GM18870 (cell line): Measurements from ENCODE around the gene SEZ6L.

Experiments used
- ATAC-seq: cut with Tn5 transposase; IDR thresholded peaks from one replicate; pipeline ENCODE4 v1.9.1; 2021; ENCODE audit warnings: moderate library complexity; ENCODE audit not compliant: unreplicated experiment

The SEZ6L gene

DNA sequence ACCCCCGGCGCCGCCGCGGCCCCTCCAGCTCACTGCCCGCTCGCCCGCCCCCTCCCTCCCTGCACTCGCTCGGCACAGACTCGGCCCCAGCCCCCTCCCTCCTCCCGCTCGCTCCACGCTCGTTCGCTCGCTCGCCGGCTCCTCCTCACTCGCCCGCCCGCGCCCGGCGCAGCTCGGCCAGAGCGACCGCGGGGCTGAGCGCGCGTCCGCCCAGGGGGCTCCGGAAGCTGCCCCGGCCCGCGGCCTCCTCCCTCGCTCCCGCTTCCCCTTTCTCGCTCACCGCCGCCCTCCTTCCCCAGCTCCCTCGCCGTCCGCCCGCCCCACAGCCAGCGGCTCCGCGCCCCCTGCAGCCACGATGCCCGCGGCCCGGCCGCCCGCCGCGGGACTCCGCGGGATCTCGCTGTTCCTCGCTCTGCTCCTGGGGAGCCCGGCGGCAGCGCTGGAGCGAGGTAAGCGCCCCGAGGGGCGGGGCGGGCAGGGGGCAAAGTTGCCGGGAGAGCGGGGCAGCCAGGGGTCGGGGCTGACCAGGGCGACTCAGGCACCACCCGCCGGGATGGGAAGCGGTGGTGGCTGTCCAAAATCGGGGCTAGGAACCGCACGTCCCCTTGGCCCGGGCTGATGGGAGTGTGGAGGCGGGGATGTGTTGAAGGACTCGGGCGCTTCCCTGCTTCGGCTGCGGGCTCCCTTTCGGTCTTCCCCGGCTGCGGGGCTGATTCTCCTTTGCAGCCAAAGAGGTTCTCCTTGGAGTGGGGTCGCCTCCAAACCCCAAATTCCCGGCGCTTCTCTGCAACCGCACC lies at the start of gene SEZ6L:
Gene SEZ6L, plus strand, starts transcription at position 148 of the 797 bp plus-strand sequence. Its CDS starts 208 bp downstream, at position 356.
- ATAC-seq = no peak

- no peak for ATAC-seq
Observed at GRCh38 chr22:26122920-26123468, 46.3 kb upstream of the SEZ6L start.

GRCh38 chr22:26124991-26125725 lies 44.1 kb upstream of the SEZ6L start:
- no peak for ATAC-seq

DNA sequence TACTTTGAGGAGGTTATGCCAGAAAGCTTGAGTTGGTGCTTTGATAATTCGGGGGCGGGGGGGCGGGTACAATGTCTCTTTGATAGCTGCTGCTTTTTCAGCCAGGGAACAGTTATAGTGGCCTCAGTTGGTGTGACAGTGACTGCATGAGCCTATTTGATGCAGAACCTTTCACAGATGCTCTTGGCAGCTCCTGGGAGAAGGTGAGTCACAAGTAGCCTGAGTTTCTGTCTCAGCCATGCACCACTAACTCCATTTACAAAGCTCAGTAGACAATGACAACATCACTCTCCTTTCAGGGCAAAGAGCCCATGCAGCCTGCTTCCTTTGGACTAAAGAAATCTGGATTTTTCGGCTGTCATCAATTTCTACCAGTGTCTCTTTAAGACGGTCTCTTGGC lies 42.1 kb upstream of the SEZ6L start:
- no peak for ATAC-seq

DNA sequence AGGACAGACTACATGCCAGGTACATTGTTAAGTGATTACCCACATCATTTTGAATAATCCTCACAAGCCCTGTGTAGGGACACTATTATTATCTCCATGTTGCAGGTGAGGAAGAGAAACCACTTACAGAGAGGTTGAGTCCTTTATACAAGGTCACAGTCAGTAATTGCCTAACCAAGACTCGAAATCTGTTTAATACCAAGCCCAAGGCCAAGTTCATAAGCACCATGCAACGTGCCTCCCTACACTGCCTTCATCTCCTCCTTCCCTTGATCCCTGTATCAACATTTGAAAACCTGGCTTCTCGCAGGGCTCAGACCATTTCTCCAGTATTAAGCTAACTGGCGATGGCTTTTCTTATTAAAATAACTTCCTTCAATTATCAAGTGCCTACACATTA lies 41.7 kb upstream of the SEZ6L start:
- ATAC-seq = no peak

DNA sequence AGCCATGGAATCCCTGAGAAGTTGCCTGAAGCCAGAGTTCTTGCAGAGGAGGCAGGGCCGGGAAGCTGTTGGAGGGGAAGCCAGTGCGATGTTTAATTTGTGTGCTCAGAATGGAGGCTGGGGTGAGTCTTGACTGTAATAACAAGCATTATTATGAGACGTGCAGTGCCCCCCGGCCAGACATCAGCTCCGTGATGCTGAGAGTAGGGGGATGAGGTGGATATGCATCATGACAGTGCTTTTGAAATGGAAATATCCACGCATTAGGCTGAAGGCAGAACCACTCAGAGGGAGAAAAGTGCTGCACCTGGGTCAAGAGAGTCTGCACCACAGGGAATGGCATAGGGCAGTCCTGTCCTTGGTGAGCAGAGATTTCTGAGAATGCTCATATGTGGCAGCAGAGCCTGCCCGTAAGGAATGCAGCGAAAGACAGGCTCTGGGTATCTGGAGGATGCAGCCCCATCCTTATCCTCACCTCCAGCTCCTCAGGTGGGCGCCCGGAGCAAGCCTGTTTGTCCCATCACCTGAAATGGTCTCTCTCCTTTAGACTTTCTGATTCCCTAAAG lies 37.6 kb upstream of the SEZ6L start:
- ATAC-seq = no peak

GRCh38 chr22:26134654-26135330 lies 34.5 kb upstream of the SEZ6L start:
- no peak for ATAC-seq

DNA sequence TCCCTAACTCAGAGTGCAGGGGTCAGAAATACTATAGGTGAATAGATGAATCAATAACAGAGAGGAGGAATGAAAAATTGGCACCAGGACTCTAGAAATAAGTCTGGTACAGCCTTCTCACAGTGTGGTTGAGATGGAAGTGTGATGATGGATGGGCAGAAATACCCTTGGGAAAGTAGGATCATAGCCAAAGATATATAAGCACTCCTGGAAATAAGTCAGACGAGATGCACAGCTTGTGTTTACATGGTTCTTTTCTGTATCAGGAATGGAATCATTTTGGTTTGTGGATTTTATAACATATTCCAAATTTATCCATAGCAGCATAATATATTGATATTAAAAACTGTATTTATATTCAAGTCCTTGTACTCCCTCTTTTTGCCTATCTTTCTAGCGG lies 33.5 kb upstream of the SEZ6L start:
- ATAC-seq = no peak

DNA sequence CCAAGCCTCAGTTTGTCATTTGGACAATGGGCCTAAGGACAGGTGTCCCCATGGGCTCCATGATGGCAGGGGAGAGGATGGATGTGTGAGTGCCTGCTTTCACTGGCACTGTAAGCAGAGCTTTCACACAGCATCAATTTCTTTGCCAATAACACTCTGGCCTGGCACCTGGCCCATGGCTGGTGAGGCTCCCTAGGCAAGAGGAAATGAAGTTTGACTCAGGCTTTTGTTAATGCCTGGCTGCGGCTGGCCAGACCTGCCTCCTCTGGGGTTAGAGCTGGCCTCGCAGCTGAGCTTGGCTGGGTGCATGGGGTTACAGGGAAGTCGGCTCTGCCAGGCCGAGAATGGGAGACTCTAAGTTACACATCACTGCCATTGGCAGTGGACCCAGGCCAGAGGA lies 30.0 kb upstream of the SEZ6L start:
- ATAC-seq = no peak

GRCh38 chr22:26141831-26142230 lies 27.4 kb upstream of the SEZ6L start:
- ATAC-seq = no peak

- ATAC-seq = no peak
Observed at GRCh38 chr22:26143806-26144325, 25.4 kb upstream of the SEZ6L start.

DNA sequence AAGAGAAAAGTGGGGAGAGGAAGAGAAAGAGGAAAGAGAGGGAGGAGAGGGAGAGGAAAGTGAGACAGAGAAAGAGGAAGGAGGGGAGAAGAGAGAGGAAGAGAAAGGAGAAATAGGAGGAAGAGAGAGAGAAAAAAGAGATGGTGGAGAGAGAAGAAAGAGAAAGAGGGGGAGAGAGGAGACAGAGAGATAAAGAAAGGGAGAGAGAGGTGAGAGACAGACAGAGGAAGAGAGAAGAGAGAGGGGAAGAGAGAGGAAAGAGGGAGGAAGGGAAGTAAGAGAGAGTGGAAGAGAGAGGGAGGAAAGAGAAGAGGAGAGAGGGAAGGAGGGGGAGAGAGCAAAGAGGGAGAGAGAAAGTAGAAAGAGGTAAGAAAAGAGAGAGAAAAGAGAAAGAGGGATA lies 9.4 kb upstream of the SEZ6L start:
- ATAC-seq = no peak

GRCh38 chr22:26161746-26162145 lies 7.5 kb upstream of the SEZ6L start:
- no peak for ATAC-seq

DNA sequence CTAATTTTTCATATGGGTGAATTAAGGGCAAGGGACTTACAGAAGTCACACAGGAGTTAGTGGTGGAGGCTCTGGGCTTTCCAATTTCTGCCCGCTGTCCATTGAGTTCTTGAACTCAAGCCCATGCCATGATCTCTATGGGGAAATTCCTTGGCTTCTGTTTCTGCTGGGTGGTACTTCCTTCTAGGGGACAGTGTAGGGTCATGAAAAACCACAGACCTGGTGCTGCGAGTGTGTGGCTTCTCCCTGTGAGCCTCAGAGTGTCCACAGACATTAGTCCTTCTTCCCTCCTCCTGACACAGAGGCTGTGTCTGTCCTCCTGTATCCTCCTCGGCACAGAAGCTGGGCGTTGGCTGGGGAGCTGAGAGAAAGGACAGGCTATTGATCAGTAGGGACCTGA lies 6.3 kb upstream of the SEZ6L start:
- ATAC-seq = no peak

GRCh38 chr22:26164174-26164573 lies 5.1 kb upstream of the SEZ6L start:
- ATAC-seq = no peak

- ATAC-seq = no peak
Observed at GRCh38 chr22:26168330-26168851, 871 bp upstream of the SEZ6L start.

DNA sequence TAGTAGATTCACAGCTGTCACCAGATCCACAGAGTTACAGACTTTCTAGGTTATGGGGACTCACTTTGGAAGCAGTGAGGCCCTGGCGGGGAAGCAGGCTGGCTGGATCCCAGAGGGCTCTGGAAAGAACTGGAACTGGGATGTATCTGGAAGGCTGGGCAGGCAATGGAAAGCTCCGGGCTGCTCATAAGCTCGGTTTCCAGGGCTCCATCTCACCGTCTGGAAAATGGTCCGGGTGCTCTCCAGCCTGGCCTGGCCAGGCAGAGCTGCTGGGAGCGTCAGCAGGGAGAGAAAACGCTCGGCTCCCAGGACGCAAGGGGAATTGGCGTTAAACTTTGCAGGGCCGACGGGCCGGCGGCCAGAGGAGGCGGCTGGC lies 335 bp upstream of the SEZ6L start:
- ATAC-seq = no peak

DNA sequence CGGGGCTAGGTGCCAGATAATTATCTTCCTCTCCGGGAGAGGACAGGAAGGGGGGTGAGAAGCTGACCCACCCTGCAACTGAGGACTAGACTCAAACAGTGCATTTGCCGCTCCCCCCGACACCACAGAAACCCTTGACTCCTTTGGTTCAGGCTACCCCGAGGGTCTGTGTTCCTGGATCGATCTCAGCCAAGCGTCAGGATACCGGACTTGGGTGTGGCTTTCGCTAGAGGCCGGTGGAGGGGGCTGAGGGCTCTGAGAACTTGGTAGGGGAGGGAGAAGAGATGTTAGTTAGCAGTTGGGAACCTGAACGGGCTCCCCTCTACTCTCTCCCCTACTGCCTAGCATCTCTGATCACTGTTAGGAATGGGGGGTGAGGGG lies 840 bp downstream of the SEZ6L start:
- no peak for ATAC-seq

GRCh38 chr22:26170795-26171580 lies 1.7 kb downstream of the SEZ6L start:
- ATAC-seq = no peak

DNA sequence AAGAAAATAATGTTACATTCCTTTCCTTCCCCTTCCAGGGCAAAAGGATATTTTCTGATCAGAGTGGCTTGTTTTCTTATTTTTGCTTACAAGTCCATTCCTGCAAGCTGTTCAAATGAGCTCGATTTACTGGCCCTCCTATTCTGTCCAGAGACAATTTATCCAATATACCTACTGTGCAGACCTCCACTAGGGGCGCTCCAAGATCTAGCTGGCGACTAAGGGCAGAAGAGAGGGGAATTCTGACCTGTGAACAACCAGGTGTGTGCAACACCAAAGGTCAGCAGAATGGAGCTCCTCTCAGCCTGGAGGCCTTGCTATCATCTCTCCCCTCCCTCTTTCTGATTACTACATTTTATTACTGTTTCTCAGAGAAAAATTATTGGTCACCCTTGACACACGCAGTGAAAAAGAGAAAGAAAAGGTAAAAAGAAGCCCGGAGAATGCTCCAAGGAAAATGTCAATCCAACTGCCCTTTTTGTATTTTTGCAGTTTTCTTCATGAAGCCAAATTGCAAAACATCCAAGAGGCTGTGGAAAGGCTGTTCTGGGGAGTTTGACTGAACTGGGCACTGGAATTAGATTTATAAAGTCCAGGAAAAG lies 3.2 kb downstream of the SEZ6L start:
- ATAC-seq = no peak
